Fibroblast of the aortic adventitia (primary cell): ENCODE data around the gene AFAP1. TPM values are rescaled to one million over a fixed set of nuclear protein-coding genes. Genes with fewer than 3 reads are reported as not detected.

Experiments used
- DNase-seq: peaks from one replicate; pipeline ENCODE4 v3.0.0-alpha.2; 2010; ENCODE audit warnings: low read depth
- H3K4me3 ChIP-seq: 2 replicates; pipeline ENCODE4 v1.5.1; 2011; ENCODE audit warnings: low read depth, mild to moderate bottlenecking, control low read depth, low read length, moderate library complexity
- CTCF ChIP-seq: IDR thresholded peaks from 2 replicates; pipeline ENCODE4 v1.5.1; 2011; ENCODE audit warnings: mild to moderate bottlenecking, low read length, control low read depth, inconsistent platforms; ENCODE audit not compliant: insufficient read depth
- total RNA-seq: library from RNA; depleted of rRNA; stranded (reverse); fragments of >200 nt; gene quantifications from 2 replicates; pipeline ENCODE4 v1.2.3, GENCODE V29; 2012; ENCODE audit warnings: low replicate concordance

Gene AFAP1
- total RNA-seq, 1 donor: 66.0 TPM

- H3K4me3 ChIP-seq: no peak overlapping the region
- no peak for TF ChIP-seq CTCF
- no peak for DNase-seq
Measured at GRCh38 chr4:7780751-7781348, 158.8 kb downstream of the AFAP1 start.

- no peak for TF ChIP-seq CTCF
- DNase-seq: peak; percentile 70
- H3K4me3 ChIP-seq: no peak overlapping the region
Measured at GRCh38 chr4:7779432-7779768, 160.3 kb downstream of the AFAP1 start.

- peak overlapping the region; percentile 11 for H3K4me3 ChIP-seq
- TF ChIP-seq CTCF: no peak
- DNase-seq: peak; percentile 27
Measured at GRCh38 chr4:7778510-7779431, 160.9 kb downstream of the AFAP1 start.

GRCh38 chr4:7777871-7778509 is 161.7 kb downstream of the AFAP1 start:
- no peak overlapping the region for H3K4me3 ChIP-seq
- no peak for DNase-seq
- TF ChIP-seq CTCF: no peak

- DNase-seq: no peak
- no peak for TF ChIP-seq CTCF
- no peak overlapping the region for H3K4me3 ChIP-seq
Measured at GRCh38 chr4:7777017-7777710, 162.5 kb downstream of the AFAP1 start.

- no peak for TF ChIP-seq CTCF
Measured at GRCh38 chr4:7775396-7775795, 164.3 kb downstream of the AFAP1 start.

More at GRCh38 chr4:7775396-7775795, 164.3 kb downstream of the AFAP1 start:
- H3K4me3 ChIP-seq: no peak overlapping the region
- no peak for DNase-seq
